Non-pigmented ciliary epithelial cell (primary cell): ENCODE results near the gene CDYL2.
A peak's percentile ranks its signal among the peaks of the same experiment; 100 is the strongest.
"Not testable (repeated sequence)": the region's sequence is repeated elsewhere in the genome, so short reads cannot be mapped to it uniquely, and the experiment has no call there.

Experiments used
- DNase-seq: peaks from one replicate; pipeline ENCODE4 v3.0.0-alpha.2; 2010; ENCODE audit warnings: low read depth

CDYL2 gene

GRCh38 chr16:80743772-80744171 is 60.6 kb downstream of the CDYL2 start:
- DNase-seq, result no peak

- DNase-seq, result no peak
These were observed 61.1 kb downstream of the CDYL2 start for GRCh38 chr16:80743273-80743672.

- no peak for DNase-seq
These were observed 62.1 kb downstream of the CDYL2 start for GRCh38 chr16:80742331-80742730.

GRCh38 chr16:80741724-80742123 is 62.7 kb downstream of the CDYL2 start:
- DNase-seq, result no peak

GRCh38 chr16:80739523-80739922 is 64.9 kb downstream of the CDYL2 start:
- DNase-seq, result no peak

GRCh38 chr16:80738521-80738920 is 65.9 kb downstream of the CDYL2 start:
- DNase-seq, result no peak

- no peak for DNase-seq
These were observed 68.6 kb downstream of the CDYL2 start for GRCh38 chr16:80735846-80736245.

- no peak for DNase-seq
These were observed 71.0 kb downstream of the CDYL2 start for GRCh38 chr16:80733407-80733806.

- no peak for DNase-seq
These were observed 72.5 kb downstream of the CDYL2 start for GRCh38 chr16:80731915-80732314.

GRCh38 chr16:80727066-80727763 is 77.2 kb downstream of the CDYL2 start:
- DNase-seq, result not testable (repeated sequence)

GRCh38 chr16:80725566-80726162 is 78.7 kb downstream of the CDYL2 start:
- DNase-seq, result no peak

- DNase-seq, result no peak
These were observed 80.4 kb downstream of the CDYL2 start for GRCh38 chr16:80723981-80724380.

GRCh38 chr16:80723091-80723490 is 81.3 kb downstream of the CDYL2 start:
- DNase-seq, result no peak

- peak; percentile 14 for DNase-seq
These were observed 83.5 kb downstream of the CDYL2 start for GRCh38 chr16:80720804-80721371.

- no peak for DNase-seq
These were observed 84.8 kb downstream of the CDYL2 start for GRCh38 chr16:80719573-80719972.

- DNase-seq, result peak; percentile 34
These were observed 85.7 kb downstream of the CDYL2 start for GRCh38 chr16:80718480-80719220.

- DNase-seq, result no peak
These were observed 86.8 kb downstream of the CDYL2 start for GRCh38 chr16:80717611-80718010.

- DNase-seq, result no peak
These were observed 87.7 kb downstream of the CDYL2 start for GRCh38 chr16:80716564-80717139.

GRCh38 chr16:80711406-80711805 is 93.0 kb downstream of the CDYL2 start:
- no peak for DNase-seq

- no peak for DNase-seq
These were observed 93.5 kb downstream of the CDYL2 start for GRCh38 chr16:80710918-80711317.

- no peak for DNase-seq
These were observed 95.6 kb downstream of the CDYL2 start for GRCh38 chr16:80708823-80709222.

GRCh38 chr16:80707686-80708085 is 96.7 kb downstream of the CDYL2 start:
- no peak for DNase-seq

GRCh38 chr16:80705596-80705995 is 98.8 kb downstream of the CDYL2 start:
- no peak for DNase-seq
